Gastroesophageal sphincter (tissue), 3 donors: Measurements from ENCODE around the gene TTF2.

Source experiments
- CTCF ChIP-seq, 4 experiments: fragments of 200-600 bp in 2 of 4; fragments of 450-650 bp in 2 of 4; sonication (generic) in 1 of 4; IDR thresholded peaks; one replicate each; pipeline ENCODE4 v1.5.1; 2017 to 2019; ENCODE audit warnings: antibody characterized with exemption in 4 of 4, mild to moderate bottlenecking in 2 of 4, moderate library complexity in 2 of 4
- EP300 ChIP-seq: sonication (generic); formaldehyde crosslinking; IDR thresholded peaks from one replicate; pipeline ENCODE4 v1.6.1; 2017; ENCODE audit warnings: antibody characterized with exemption, mild to moderate bottlenecking
- POLR2A ChIP-seq, 2 donors: fragments of 450-650 bp; IDR thresholded peaks; one replicate each; pipeline ENCODE4 v1.6.1; 2017; ENCODE audit warnings: antibody characterized with exemption in 2 of 2, mild to moderate bottlenecking in 2 of 2, moderate library complexity in 1 of 2

- TF ChIP-seq CTCF (IDR thresholded peaks at IDR 0.05) (no peak), POLR2A (IDR thresholded peaks at IDR 0.05) (no peak), EP300 (no peak)
These were observed 62.4 kb downstream of the TTF2 start for GRCh38 chr1:117122330-117123025.
